ENCODE results near the gene REELD1.
A peak's percentile ranks its signal among the peaks of the same experiment; 100 is the strongest.

Gene REELD1
- long read RNA-seq, donor 1, result 0 reads
- long read RNA-seq, donor 2, result 0 reads
- long read RNA-seq, donor 3, result 0 reads
- long read RNA-seq, donor 4, result 0 reads
- long read RNA-seq, donor 5, result 0 reads
- long read RNA-seq, donor 6, result 0 reads
- long read RNA-seq, donor 7, result 0 reads
- long read RNA-seq, donor 8, result 0 reads

- DNase-seq, result no peak
These were observed at the start of gene REELD1 for GRCh38 chr4:146214238-146214637. TSS of gene REELD1 (plus strand) at chr4:146214538. CDS start at chr4:146216953, 2,415 bp downstream.

GRCh38 chr4:146165221-146165620 is 49.1 kb upstream of the REELD1 start:
- DNase-seq, result no peak

- no peak for DNase-seq
These were observed 48.5 kb upstream of the REELD1 start for GRCh38 chr4:146165840-146166239.

- DNase-seq, result no peak
These were observed 44.2 kb upstream of the REELD1 start for GRCh38 chr4:146170149-146170548.

GRCh38 chr4:146175541-146176453 is 38.5 kb upstream of the REELD1 start, which contains the start of gene LSM6:
TSS of gene LSM6 (plus strand) at chr4:146175718. CDS start at chr4:146182922, 7,204 bp downstream.
- DNase-seq, result peak; percentile 98

- DNase-seq, result no peak
These were observed 37.4 kb upstream of the REELD1 start for GRCh38 chr4:146176891-146177290.

GRCh38 chr4:146178126-146178525 is 36.2 kb upstream of the REELD1 start:
- no peak for DNase-seq

GRCh38 chr4:146179784-146180370 is 34.5 kb upstream of the REELD1 start:
- DNase-seq, result no peak

- DNase-seq, result no peak
These were observed 31.9 kb upstream of the REELD1 start for GRCh38 chr4:146182443-146182842.

GRCh38 chr4:146183209-146183608 is 31.1 kb upstream of the REELD1 start:
- DNase-seq, result no peak

GRCh38 chr4:146186041-146186440 is 28.3 kb upstream of the REELD1 start:
- DNase-seq, result no peak

- DNase-seq, result no peak
These were observed 27.7 kb upstream of the REELD1 start for GRCh38 chr4:146186596-146186995.

GRCh38 chr4:146190456-146190855 is 23.9 kb upstream of the REELD1 start:
- DNase-seq, result no peak

- no peak for DNase-seq
These were observed 22.4 kb upstream of the REELD1 start for GRCh38 chr4:146191766-146192458.

GRCh38 chr4:146193628-146194027 is 20.7 kb upstream of the REELD1 start:
- no peak for DNase-seq

GRCh38 chr4:146194212-146194611 is 20.1 kb upstream of the REELD1 start:
- no peak for DNase-seq

GRCh38 chr4:146202665-146203064 is 11.7 kb upstream of the REELD1 start:
- no peak for DNase-seq

GRCh38 chr4:146207410-146207809 is 6.9 kb upstream of the REELD1 start:
- DNase-seq, result no peak

GRCh38 chr4:146210890-146211289 is 3.4 kb upstream of the REELD1 start:
- no peak for DNase-seq

GRCh38 chr4:146211440-146211839 is 2.9 kb upstream of the REELD1 start:
- DNase-seq, result no peak

- DNase-seq, result no peak
These were observed 1.6 kb upstream of the REELD1 start for GRCh38 chr4:146212781-146213180.

GRCh38 chr4:146222313-146222712 is 8.0 kb downstream of the REELD1 start:
- no peak for DNase-seq
